ENCODE results near the gene RNF167.

DNA sequence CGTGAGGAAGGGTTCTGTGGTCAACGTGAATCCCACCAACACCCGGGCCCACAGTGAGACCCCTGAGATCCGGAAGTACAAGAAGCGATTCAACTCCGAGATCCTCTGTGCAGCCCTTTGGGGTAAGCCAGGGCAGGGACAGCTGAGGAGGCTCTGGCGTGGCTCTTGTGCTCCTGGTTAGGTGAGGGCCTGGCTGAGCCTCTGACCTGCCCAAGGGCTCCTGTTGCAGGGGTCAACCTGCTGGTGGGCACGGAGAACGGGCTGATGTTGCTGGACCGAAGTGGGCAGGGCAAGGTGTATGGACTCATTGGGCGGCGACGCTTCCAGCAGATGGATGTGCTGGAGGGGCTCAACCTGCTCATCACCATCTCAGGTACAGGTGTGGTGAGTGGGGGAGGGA lies 44.9 kb upstream of the RNF167 start:
- TF ChIP-seq POLR2A (IDR thresholded peaks at IDR 0.05; ENCODE audit: low read depth, low read length) (no peak), POLR2AphosphoS5 (IDR thresholded peaks at IDR 0.05; ENCODE audit: insufficient read depth, low read depth, low read length) (no peak), EZH2 (IDR thresholded peaks at IDR 0.05; ENCODE audit: borderline replicate concordance, low read depth, low read length, severe bottlenecking) (no peak), JUN (IDR thresholded peaks at IDR 0.05; ENCODE audit: borderline replicate concordance, insufficient read depth, insufficient read length, low read depth) (no peak), FOS (IDR thresholded peaks at IDR 0.05; ENCODE audit: borderline replicate concordance, insufficient read depth, low read length) (no peak), GATA2 (IDR thresholded peaks at IDR 0.05; ENCODE audit: insufficient read depth, insufficient read length, low read depth, low read length) (no peak)
- TF ChIP-seq, protein P1, sequence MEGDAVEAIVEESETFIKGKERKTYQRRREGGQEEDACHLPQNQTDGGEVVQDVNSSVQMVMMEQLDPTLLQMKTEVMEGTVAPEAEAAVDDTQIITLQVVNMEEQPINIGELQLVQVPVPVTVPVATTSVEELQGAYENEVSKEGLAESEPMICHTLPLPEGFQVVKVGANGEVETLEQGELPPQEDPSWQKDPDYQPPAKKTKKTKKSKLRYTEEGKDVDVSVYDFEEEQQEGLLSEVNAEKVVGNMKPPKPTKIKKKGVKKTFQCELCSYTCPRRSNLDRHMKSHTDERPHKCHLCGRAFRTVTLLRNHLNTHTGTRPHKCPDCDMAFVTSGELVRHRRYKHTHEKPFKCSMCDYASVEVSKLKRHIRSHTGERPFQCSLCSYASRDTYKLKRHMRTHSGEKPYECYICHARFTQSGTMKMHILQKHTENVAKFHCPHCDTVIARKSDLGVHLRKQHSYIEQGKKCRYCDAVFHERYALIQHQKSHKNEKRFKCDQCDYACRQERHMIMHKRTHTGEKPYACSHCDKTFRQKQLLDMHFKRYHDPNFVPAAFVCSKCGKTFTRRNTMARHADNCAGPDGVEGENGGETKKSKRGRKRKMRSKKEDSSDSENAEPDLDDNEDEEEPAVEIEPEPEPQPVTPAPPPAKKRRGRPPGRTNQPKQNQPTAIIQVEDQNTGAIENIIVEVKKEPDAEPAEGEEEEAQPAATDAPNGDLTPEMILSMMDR (IDR thresholded peaks at IDR 0.05; ENCODE audit: extremely low read depth in 1 of 2, insufficient read depth in 1 of 2, low read depth in 1 of 2, low read length in 2 of 2) = no peak
- TF ChIP-seq, protein P2, sequence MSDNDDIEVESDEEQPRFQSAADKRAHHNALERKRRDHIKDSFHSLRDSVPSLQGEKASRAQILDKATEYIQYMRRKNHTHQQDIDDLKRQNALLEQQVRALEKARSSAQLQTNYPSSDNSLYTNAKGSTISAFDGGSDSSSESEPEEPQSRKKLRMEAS (IDR thresholded peaks at IDR 0.05; ENCODE audit: insufficient read depth, insufficient read length) = no peak

All from endothelial cell of umbilical vein (primary cell).